BE2C (cell line): ENCODE data around the gene USP37.

Experiments
- DNase-seq: peaks from one replicate; pipeline ENCODE4 v3.0.0-alpha.2; 2020
- H3K27me3 ChIP-seq: fragments of 250-450 bp; sonication (Bioruptor Pico); 2 replicates; pipeline ENCODE4 v1.5.1; 2020; ENCODE audit warnings: mild to moderate bottlenecking
- H3K36me3 ChIP-seq: fragments of 250-450 bp; sonication (Bioruptor Pico); 2 replicates; pipeline ENCODE4 v1.5.1; 2020; ENCODE audit warnings: mild to moderate bottlenecking
- H3K4me1 ChIP-seq: fragments of 250-450 bp; sonication (Bioruptor Pico); 2 replicates; pipeline ENCODE4 v1.5.1; 2020
- H3K4me3 ChIP-seq: 2 replicates; pipeline ENCODE4 v1.5.1; 2011; ENCODE audit warnings: low read depth, low read length
- H3K9me3 ChIP-seq: fragments of 250-450 bp; sonication (Bioruptor Pico); 2 replicates; pipeline ENCODE4 v1.5.1; 2020
- CTCF ChIP-seq: IDR thresholded peaks from 2 replicates; pipeline ENCODE4 v1.5.1; 2012; ENCODE audit warnings: mild to moderate bottlenecking, low read depth, low read length

The USP37 gene

GRCh38 chr2:218583983-218584850 lies 16.1 kb upstream of the USP37 start:
- Histone ChIP-seq H3K4me1 (no peaks in the 10 kb centered on the region), H3K9me3 (no peaks in the 10 kb centered on the region), H3K4me3 (no peak overlapping the region), H3K36me3 (peaks cover 67% of the 10 kb centered on the region), H3K27me3 (no peaks in the 10 kb centered on the region)
- peak; percentile 52 for TF ChIP-seq CTCF
- peak; percentile 35 for DNase-seq

GRCh38 chr2:218582076-218582475 lies 13.9 kb upstream of the USP37 start:
- Histone ChIP-seq H3K9me3 (no peaks in the 10 kb centered on the region), H3K36me3 (peaks cover 58% of the 10 kb centered on the region), H3K4me1 (no peaks in the 10 kb centered on the region), H3K4me3 (no peak overlapping the region), H3K27me3 (no peaks in the 10 kb centered on the region)
- no peak for DNase-seq
- no peak for TF ChIP-seq CTCF

GRCh38 chr2:218578272-218578877 lies 10.2 kb upstream of the USP37 start:
- Histone ChIP-seq H3K9me3 (no peaks in the 10 kb centered on the region), H3K4me3 (no peak overlapping the region), H3K4me1 (no peaks in the 10 kb centered on the region), H3K27me3 (no peaks in the 10 kb centered on the region), H3K36me3 (peaks cover 44% of the 10 kb centered on the region)
- TF ChIP-seq CTCF, result no peak
- no peak for DNase-seq

GRCh38 chr2:218577482-218578220 lies 9.5 kb upstream of the USP37 start:
- no peak for DNase-seq
- H3K4me1 ChIP-seq, result no peaks in the 10 kb centered on the region
- H3K9me3 ChIP-seq, result no peaks in the 10 kb centered on the region
- TF ChIP-seq CTCF, result no peak
- no peak overlapping the region for H3K4me3 ChIP-seq
- peaks cover 49% of the 10 kb centered on the region for H3K36me3 ChIP-seq
- H3K27me3 ChIP-seq, result no peaks in the 10 kb centered on the region

- Histone ChIP-seq H3K9me3 (no peaks in the 10 kb centered on the region), H3K4me3 (no peak overlapping the region), H3K27me3 (no peaks in the 10 kb centered on the region), H3K36me3 (peaks cover 50% of the 10 kb centered on the region), H3K4me1 (no peaks in the 10 kb centered on the region)
- no peak for TF ChIP-seq CTCF
- DNase-seq, result no peak
Observed at GRCh38 chr2:218576854-218577253, 8.7 kb upstream of the USP37 start.

- peak overlapping the region; percentile 82 for H3K4me3 ChIP-seq
- TF ChIP-seq CTCF, result no peak
- no peak for DNase-seq
- H3K27me3 ChIP-seq, result no peaks in the 10 kb centered on the region
- peaks cover 22% of the 10 kb centered on the region for H3K36me3 ChIP-seq
- H3K9me3 ChIP-seq, result no peaks in the 10 kb centered on the region
- H3K4me1 ChIP-seq, result no peaks in the 10 kb centered on the region; the same call in none of the 2 replicates
Observed at GRCh38 chr2:218570850-218571249, 2.7 kb upstream of the USP37 start.
